Superior temporal gyrus (tissue), 1 donor: ENCODE results near the gene B9D1.

Source experiments
- DNase-seq: peaks from one replicate; pipeline ENCODE4 v3.0.0-alpha.2; 2016; ENCODE audit errors: extremely low spot score

Gene B9D1

GRCh38 chr17:19388791-19389785 is 26.6 kb upstream of the B9D1 start:
- DNase-seq = no peak

GRCh38 chr17:19387921-19388521 is 25.5 kb upstream of the B9D1 start:
- DNase-seq = no peak

- no peak for DNase-seq
These were observed 24.7 kb upstream of the B9D1 start, which contains the start of gene MFAP4 for GRCh38 chr17:19386974-19387920. MFAP4 (minus strand) TSS chr17:19387190; CDS start chr17:19387155, 35 bp downstream.

DNA sequence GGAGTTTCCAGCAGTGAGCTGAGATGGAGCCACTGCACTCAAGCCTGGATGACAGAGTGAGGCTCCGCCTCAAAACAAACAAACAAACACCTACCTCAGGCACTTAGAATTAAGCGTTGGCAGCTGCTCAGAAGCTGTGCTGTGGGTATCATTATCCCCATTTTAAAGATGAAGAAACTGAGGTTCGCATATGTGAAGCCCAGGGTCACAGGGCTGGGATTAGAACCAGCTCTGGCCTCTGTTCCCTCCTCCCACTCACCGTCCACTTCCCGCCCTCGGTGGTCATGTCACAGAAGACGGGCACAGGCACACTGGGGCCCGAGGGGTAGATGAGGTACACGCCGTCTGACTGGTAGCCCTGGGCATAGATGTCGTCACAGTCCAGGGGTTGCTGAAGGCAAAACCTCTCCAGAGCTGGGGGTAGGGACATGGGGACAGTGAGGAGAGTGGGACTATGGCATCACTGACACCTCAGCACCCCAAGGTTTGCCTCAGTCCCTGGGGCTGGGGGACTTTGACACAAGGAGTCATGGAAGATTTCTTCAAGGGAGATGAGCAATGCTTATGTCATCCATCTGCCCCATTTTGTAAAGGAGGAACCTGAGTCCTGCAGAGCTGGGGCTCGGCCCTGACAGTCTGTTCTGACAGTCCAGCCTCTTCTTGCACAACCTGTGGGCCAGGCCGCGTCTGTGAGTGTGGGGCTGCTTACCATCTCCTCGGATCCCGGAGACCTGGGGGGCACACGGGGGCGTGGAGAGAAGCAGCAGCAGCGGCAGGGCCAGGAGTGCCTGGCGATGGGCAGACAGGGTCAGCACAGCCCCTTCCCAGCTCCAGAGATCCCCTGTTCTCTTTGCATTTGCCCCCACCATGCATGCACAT is 23.8 kb upstream of the B9D1 start:
- DNase-seq = no peak

GRCh38 chr17:19385521-19385983 is 23.0 kb upstream of the B9D1 start:
- DNase-seq = no peak

DNA sequence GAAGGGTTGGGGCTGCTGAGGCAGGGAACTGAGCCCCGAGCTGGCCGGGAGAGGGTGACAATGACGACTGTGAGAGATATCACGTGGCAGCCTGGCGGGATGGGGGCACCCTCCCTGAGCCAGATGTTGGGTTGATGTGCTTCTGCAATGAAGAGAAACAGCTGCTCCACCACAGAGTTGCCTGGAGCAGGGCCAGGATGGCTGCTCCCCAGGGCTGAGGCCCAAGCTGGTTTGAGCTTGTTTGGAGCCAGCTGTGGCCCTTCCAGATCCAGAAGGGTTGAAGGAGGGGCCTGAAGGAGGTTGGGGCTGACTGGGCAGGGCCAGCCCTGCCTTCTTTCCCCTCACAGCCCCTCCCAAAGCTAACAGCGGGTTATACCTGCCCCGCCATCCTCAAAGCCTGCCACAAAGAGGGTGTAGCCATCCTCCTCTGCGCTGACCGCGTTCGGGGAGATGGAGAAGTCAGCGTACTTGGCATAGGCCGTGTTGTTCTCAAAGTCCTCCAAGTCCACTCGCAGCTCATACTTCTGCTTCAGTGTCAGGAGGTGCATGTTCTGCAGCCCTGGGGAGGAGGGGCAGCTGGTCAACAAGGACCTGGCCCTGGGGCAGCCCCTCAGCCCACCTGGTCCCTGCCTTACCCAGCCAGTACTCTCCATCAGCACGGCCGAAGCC is 22.3 kb upstream of the B9D1 start:
- peak; percentile 91 for DNase-seq

- DNase-seq = no peak
These were observed 21.4 kb upstream of the B9D1 start for GRCh38 chr17:19383681-19384470.

GRCh38 chr17:19382531-19383444 is 20.3 kb upstream of the B9D1 start:
- DNase-seq = no peak

DNA sequence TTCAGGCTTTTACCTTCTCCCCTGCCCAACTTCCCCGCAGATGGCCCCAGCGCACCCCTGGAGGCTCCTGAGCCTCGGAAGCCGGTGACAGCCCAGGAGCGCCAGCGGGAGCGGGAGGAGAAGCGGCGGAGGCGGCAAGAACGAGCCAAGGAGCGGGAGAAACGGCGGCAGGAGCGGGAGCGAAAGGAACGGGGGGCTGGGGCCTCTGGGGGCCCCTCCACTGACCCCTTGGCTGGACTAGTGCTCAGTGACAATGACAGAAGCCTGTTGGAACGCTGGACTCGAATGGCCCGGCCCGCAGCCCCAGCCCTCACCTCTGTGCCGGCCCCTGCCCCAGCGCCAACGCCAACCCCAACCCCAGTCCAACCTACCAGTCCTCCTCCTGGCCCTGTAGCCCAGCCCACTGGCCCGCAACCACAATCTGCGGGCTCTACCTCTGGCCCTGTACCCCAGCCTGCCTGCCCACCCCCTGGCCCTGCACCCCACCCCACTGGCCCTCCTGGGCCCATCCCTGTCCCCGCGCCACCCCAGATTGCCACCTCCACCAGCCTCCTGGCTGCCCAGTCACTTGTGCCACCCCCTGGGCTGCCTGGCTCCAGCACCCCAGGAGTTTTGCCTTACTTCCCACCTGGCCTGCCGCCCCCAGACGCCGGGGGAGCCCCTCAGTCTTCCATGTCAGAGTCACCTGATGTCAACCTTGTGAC is 19.4 kb upstream of the B9D1 start:
- no peak for DNase-seq

DNA sequence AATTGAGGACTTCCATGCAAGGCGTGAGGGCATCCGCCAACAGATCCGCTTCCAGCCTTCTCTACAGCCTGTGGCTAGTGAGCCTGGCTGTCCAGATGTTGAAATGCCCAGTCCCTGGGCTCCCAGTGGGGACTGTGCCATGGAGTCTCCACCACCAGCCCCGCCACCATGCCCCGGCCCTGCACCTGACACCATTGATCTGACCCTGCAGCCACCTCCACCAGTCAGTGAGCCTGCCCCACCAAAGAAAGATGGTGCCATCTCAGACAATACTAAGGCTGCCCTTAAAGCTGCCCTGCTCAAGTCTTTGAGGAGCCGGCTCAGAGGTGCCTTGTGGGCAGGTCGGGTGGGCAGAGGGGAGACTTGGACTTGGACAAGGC is 18.8 kb upstream of the B9D1 start:
- no peak for DNase-seq

DNA sequence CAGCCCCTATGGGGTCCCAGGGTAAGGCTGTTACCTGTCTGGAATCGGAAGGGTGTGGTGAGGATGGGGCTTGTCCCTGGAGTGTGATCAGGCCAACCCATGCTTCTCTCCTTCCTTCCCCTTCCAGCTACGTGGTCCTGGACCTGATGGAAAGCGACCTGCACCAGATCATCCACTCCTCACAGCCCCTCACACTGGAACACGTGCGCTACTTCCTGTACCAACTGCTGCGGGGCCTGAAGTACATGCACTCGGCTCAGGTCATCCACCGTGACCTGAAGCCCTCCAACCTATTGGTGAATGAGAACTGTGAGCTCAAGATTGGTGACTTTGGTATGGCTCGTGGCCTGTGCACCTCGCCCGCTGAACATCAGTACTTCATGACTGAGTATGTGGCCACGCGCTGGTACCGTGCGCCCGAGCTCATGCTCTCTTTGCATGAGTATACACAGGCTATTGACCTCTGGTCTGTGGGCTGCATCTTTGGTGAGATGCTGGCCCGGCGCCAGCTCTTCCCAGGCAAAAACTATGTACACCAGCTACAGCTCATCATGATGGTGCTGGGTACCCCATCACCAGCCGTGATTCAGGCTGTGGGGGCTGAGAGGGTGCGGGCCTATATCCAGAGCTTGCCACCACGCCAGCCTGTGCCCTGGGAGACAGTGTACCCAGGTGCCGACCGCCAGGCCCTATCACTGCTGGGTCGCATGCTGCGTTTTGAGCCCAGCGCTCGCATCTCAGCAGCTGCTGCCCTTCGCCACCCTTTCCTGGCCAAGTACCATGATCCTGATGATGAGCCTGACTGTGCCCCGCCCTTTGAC is 18.2 kb upstream of the B9D1 start:
- no peak for DNase-seq

- DNase-seq = no peak
These were observed 17.0 kb upstream of the B9D1 start for GRCh38 chr17:19379361-19380065.

DNA sequence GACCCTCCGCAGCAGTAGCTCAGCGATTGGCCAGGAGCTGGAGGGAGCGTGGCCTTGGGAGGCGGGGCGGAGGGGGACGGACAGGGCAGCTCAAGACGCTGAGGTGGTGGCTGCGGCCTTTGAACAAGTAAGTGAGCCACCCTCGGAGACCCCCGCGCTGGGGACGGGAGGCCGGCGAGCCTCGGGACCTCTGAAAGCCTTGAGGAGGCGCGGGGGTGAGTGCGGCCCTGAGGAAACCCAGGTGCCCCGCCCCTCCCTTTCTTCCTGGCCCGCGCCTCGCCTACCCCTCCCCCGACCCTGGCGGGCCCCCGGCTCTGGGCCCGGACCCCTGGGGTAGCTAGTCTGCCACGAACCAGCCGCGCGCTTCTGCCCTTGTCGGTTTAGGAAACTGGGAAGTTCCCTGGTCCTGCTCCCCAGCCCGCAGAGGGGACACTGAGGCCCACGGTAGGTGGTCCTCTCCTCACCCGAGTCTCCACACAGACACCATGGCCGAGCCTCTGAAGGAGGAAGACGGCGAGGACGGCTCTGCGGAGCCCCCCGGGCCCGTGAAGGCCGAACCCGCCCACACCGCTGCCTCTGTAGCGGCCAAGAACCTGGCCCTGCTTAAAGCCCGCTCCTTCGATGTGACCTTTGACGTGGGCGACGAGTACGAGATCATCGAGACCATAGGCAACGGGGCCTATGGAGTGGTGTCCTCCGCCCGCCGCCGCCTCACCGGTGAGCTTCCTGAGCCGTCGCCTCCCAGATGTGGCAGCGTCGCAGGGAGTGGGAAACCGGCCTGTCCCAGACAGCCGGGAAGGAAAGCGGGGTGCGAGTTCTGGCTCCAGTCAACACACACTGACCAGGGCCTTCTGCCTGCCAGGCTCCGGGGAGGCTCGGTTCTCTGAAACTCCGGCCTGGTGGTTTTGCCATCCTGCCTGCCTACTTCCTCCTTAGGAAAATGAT is 16.2 kb upstream of the B9D1 start, which contains the start of gene MAPK7:
TSS of gene MAPK7 (plus strand) at position 83 of the 945 bp plus-strand sequence. CDS start at position 486, 403 bp downstream.
- no peak for DNase-seq

DNA sequence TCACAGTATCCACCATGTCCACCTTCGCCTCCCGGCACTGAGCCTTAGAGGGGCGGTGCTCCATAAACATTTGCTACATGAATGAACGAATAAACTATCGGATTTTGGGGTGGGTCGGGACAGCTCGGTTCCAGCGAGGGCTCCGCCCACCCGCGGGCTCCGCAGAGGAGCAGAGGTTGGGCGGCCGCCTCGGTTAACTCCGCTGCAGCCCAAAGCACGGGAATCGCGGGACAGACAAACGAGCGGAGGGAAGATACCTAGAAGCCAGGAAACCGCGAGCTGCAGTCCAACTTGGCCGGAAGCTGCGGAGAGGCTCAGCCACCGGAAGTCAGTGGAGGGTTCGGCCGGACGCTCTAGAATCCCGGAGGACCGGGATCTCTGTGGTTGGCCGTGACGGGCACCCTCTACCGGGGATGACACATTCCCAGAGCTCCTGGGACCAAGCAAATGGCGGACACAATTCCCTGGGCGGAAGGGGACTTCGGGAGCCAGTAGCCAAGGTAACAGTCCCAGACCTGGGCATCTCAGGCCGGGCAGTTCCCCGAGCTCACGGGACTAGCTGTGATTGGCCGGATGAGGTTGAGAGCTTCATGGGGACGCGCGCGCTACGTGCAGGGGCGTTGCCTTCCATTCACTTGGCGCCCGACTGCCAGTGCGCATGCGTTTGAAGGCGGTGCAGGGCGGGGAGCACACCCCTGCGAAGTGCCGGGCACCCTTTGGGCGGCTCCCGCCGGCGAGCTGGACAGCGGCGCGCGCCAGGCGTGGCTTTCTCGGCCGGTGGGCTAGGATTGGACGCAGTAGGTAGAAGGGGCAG is 15.3 kb upstream of the B9D1 start:
- peak; percentile 98 for DNase-seq
